Naive B cell (primary cell): ENCODE data around the gene GALNT10. TPM values are rescaled to one million over a fixed set of nuclear protein-coding genes. Genes with fewer than 3 reads are reported as not detected.

ENCODE experiments used
- ATAC-seq, 2 donors: fragments of 150-1000 bp; cut with Tn5 transposase; 2 replicates each; pipeline ENCODE4 v1.10.0; 2021; ENCODE audit warnings: low read depth in 2 of 2, mild to moderate bottlenecking in 2 of 2, moderate library complexity in 2 of 2
- DNase-seq: peaks from one replicate; pipeline ENCODE4 v3.0.0; 2022
- H3K27ac Mint-ChIP-seq, 6 donors: one replicate each; pipeline ENCODE4 v1.8.0; 2020 to 2022; ENCODE audit warnings: mild to moderate bottlenecking in 6 of 6, mixed read lengths in 6 of 6, moderate library complexity in 5 of 6, inconsistent platforms in 2 of 6
- H3K27me3 Mint-ChIP-seq, 3 donors: one replicate each; pipeline ENCODE4 v1.8.0; 2021 to 2022; ENCODE audit warnings: mixed read lengths in 3 of 3, mild to moderate bottlenecking in 1 of 3
- H3K36me3 Mint-ChIP-seq, 2 donors: one replicate each; pipeline ENCODE4 v1.8.0; 2020 to 2022; ENCODE audit warnings: mixed read lengths in 2 of 2, inconsistent platforms in 1 of 2, mild to moderate bottlenecking in 1 of 2
- H3K4me1 Mint-ChIP-seq, 3 donors: one replicate each; pipeline ENCODE4 v1.8.0; 2020 to 2022; ENCODE audit warnings: mixed read lengths in 3 of 3, inconsistent platforms in 1 of 3, mild to moderate bottlenecking in 1 of 3, moderate library complexity in 1 of 3
- H3K4me3 Mint-ChIP-seq, 8 donors: one replicate each; pipeline ENCODE4 v1.8.0; 2020 to 2022; ENCODE audit warnings: mild to moderate bottlenecking in 8 of 8, mixed read lengths in 8 of 8, moderate library complexity in 8 of 8, inconsistent platforms in 2 of 8
- H3K9me3 Mint-ChIP-seq, 7 donors: one replicate each; pipeline ENCODE4 v1.8.0; 2020 to 2022; ENCODE audit warnings: mixed read lengths in 7 of 7, mild to moderate bottlenecking in 5 of 7, inconsistent platforms in 2 of 7, moderate library complexity in 1 of 7
- polyA plus RNA-seq, 6 donors: library from polyadenylated mRNA; unstranded; fragments of 300-500 nt; fragmentation: Illumina TruSeq; gene quantifications; one replicate each; pipeline ENCODE4 v1.2.3, GENCODE V29; 2021; ENCODE audit warnings: low read depth in 6 of 6

The GALNT10 gene
- polyA plus RNA-seq, 6 donors from 2014 or later = 13.6 to 29.3 (median 19.7) TPM

DNA sequence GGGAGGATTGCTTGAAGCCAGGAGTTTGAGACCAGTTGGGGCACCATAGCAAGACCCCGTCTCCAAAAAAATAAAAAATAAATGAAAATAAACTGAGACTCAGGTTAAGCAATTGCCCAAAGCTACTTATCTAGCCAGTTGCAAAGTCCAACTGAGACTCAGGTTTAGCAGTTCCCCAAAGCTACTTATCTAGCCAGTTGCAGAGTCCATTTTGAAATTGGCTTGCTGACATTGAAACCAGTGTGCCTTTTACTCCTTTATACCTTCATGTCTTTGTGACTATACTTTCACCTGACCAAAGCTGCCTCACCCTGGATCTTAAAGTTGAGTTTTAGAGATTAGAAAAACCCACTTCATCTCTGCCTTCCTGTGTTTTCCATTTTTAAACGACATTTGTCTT lies 66.5 kb downstream of the GALNT10 start:
- H3K36me3 Mint-ChIP-seq = peaks cover 8 to 11% of the 10 kb centered on the region in 2 donors
- ATAC-seq (no peak), DNase-seq (no peak)
- H3K4me3 Mint-ChIP-seq = peak overlapping the region in 1 of 8 donors; percentile 28
- peaks cover 0 to 8% (median 0%) of the 10 kb centered on the region in 7 donors for H3K9me3 Mint-ChIP-seq
- H3K27ac Mint-ChIP-seq = peak overlapping the region in 2 of 6 donors; percentile 12 to 20
- H3K4me1 Mint-ChIP-seq = peaks cover 18 to 28% (median 22%) of the 10 kb centered on the region in 3 donors
- H3K27me3 Mint-ChIP-seq = no peaks in the 10 kb centered on the region

DNA sequence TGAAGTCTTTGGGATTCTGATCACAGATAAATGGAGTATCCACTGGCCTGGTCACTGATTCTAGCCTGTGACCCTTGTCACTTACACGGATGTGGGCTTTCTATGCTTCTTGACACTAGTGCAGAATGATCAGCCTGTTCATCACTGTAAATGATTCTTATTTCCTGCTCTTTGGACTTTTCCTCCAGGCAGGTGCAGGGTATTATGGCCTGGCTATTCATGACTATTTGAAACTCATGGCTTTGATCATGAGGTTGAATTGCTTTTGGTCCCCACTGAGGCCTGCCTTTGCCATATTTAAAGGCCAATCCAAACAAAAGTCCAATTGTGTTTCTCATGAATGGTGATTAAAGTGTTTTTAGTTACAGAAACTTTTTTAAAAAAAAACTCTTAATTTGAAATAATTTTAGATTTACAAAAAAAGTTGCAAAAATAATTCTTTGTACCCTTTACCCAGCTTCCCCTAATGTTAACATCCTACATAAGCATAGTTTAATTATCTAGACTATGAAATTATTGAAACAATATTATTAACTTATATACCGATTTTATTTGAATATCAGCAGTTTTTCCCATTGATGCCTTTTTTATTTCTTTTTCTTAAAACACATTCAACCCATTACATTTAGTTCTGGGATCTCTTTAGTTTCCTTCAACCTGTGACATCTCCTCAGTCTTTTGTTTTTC lies 68.1 kb downstream of the GALNT10 start:
- Mint-ChIP-seq H3K9me3 (no peaks in the 10 kb centered on the region), H3K4me3 (no peak overlapping the region), H3K4me1 (peaks cover 14 to 31% (median 23%) of the 10 kb centered on the region in 3 donors), H3K36me3 (peaks cover 0 to 24% of the 10 kb centered on the region in 2 donors), H3K27ac (peak overlapping the region in 1 of 6 donors; percentile 69), H3K27me3 (no peaks in the 10 kb centered on the region)
- ATAC-seq (no peak), DNase-seq (no peak)

DNA sequence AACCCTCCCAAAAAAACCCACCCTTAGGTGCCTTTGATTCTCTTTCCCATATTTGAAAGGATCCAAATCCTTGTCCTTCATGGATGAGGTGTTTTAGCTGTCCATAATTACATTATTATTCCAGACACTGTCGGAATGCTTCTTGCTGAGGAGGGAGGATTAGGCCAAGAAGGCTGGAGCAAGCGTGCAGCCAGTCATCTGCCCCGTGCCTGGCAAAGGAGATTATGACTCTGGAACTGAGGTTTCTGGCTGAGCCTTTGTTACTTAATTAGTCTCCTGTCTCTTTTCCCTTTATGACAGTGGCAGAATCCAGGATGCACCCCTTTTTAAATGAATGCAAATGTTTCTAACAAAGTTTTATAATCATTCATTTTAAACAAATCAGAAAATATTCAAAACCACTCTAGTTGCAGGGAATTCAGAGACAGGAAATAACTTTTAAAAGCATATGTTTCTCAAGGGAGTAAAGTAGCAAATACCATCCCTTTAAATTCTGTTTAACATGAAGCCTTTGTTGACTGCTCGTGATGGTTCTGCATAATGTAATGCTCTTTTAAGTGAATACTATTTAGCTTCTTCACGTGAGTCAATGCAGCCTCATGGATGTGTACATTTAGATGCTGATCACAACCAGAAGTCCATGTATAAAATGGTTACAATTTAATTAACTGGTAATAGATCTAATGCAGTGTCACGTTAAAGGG lies 69.8 kb downstream of the GALNT10 start:
- Mint-ChIP-seq H3K9me3 (no peaks in the 10 kb centered on the region), H3K27me3 (no peaks in the 10 kb centered on the region), H3K4me3 (no peak overlapping the region), H3K36me3 (peaks cover 0 to 19% of the 10 kb centered on the region in 2 donors), H3K27ac (no peak overlapping the region), H3K4me1 (peaks cover 11 to 26% (median 18%) of the 10 kb centered on the region in 3 donors)
- no peak for ATAC-seq
- no peak for DNase-seq

DNA sequence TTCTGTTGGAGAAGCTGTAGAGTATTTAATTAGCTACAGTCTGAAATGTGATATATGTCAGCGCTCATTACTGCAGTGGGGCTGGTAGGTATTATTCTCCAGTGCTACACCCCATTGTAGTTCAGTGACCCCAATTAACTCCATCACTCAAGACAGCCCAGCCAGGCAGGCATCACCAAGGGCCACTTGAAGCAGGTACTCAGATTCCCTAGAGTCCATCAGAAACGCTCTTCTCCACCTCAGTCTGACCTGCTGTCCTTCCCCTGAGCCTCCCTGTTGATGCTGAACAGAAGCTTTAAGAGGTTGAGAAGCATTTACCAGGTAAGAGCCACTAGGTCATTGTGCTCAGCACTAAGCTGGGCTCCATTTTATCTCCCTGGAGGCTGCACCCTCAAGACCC lies 71.8 kb downstream of the GALNT10 start:
- H3K4me3 Mint-ChIP-seq = peak overlapping the region in 1 of 8 donors; percentile 53
- no peaks in the 10 kb centered on the region for H3K9me3 Mint-ChIP-seq
- H3K27me3 Mint-ChIP-seq = no peaks in the 10 kb centered on the region
- DNase-seq (no peak), ATAC-seq (no peak)
- peaks cover 7 to 14% (median 14%) of the 10 kb centered on the region in 3 donors for H3K4me1 Mint-ChIP-seq
- H3K27ac Mint-ChIP-seq = no peak overlapping the region
- peaks cover 0 to 19% of the 10 kb centered on the region in 2 donors for H3K36me3 Mint-ChIP-seq

DNA sequence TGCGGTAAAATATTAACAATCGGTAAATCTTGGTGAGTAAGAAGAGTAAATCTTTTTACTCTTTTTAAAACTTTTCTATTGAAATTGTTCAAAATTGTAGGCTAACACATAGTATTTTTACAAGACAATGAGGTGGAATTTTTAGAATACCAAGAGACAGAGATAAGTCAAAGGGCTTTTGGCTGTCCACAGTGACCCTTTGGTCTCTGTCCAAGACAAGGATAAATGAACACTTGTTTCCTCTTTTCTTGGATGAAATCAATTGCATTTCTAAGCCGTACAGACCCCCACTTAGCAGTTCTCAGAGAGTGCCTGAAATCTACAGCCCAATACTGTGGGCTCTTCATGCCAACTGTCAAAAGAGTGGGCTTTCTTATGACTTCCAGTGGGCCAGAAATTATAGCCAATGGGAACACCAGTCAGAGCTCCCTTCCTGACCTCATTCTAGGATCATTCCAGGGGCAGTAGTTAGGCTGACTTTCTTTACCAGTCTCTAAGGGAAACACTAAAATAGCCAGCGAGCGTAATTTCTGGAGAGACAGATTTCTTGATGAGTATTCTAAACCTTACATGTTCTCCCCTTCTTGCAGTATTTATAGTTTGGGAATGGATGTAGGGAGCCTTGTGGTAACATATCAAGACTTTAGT lies 74.1 kb downstream of the GALNT10 start:
- H3K9me3 Mint-ChIP-seq = no peaks in the 10 kb centered on the region
- peak overlapping the region in 1 of 6 donors; percentile 44 for H3K27ac Mint-ChIP-seq
- no peak for DNase-seq
- peaks cover 0 to 19% of the 10 kb centered on the region in 2 donors for H3K36me3 Mint-ChIP-seq
- H3K4me3 Mint-ChIP-seq = no peak overlapping the region
- ATAC-seq = no peak
- no peaks in the 10 kb centered on the region for H3K27me3 Mint-ChIP-seq
- H3K4me1 Mint-ChIP-seq = peaks cover 4 to 16% (median 6%) of the 10 kb centered on the region in 3 donors

DNA sequence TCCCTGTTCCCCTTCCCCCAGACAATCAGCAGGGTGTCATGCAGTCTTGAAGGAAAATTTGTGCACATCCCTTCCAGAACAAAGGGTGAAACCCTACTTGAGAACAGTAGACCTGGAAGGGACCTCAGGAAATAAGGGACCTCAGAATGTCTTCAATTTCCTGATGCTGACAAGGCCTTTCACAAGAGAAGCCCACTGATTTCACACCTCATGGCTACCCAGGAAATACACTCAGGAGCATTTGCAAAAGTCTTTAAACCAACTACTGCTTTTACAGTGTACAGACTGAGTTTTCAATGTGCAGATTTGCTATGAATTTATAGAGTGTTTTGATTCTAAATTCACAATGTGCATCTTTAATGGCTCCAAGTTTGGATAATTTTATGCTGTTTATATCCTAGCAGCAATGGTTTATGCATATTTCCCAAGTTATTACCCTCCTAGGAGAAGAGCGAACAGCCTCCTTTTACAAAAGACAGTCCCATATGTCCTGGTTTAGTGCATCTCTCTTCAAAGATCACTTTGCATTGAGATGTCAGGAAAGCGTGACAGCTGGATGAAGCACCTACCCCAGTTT lies 74.8 kb downstream of the GALNT10 start:
- Mint-ChIP-seq H3K36me3 (peaks cover 0 to 19% of the 10 kb centered on the region in 2 donors), H3K27ac (peak overlapping the region in 2 of 6 donors; percentile 44 to 81), H3K4me3 (no peak overlapping the region), H3K27me3 (no peaks in the 10 kb centered on the region), H3K4me1 (peaks cover 3 to 12% (median 4%) of the 10 kb centered on the region in 3 donors), H3K9me3 (no peaks in the 10 kb centered on the region)
- DNase-seq (no peak), ATAC-seq (no peak)

DNA sequence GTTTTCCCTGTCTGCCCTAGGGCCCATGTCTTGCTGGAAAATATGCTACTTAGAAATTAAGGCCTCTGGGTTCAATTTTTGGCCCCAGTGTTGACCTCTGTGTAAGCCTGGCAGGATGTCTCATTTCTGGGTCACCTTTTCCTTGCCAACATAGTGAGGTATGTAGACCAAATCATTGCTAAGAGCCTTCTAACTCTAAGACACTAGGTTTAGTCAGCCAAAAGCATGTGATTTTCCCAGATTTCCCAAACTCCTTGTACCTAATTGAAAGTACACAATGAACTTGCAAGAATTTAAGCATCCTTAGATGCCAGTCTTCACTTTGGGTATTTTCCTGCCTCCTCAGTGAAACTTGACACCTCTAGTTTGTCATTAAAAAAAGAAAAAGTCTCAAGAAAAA lies 77.0 kb downstream of the GALNT10 start:
- no peaks in the 10 kb centered on the region for H3K27me3 Mint-ChIP-seq
- no peaks in the 10 kb centered on the region for H3K9me3 Mint-ChIP-seq
- peaks cover 12 to 22% (median 15%) of the 10 kb centered on the region in 3 donors for H3K4me1 Mint-ChIP-seq
- DNase-seq (no peak), ATAC-seq (no peak)
- no peak overlapping the region for H3K27ac Mint-ChIP-seq
- no peak overlapping the region for H3K4me3 Mint-ChIP-seq
- H3K36me3 Mint-ChIP-seq = peaks cover 0 to 10% of the 10 kb centered on the region in 2 donors

DNA sequence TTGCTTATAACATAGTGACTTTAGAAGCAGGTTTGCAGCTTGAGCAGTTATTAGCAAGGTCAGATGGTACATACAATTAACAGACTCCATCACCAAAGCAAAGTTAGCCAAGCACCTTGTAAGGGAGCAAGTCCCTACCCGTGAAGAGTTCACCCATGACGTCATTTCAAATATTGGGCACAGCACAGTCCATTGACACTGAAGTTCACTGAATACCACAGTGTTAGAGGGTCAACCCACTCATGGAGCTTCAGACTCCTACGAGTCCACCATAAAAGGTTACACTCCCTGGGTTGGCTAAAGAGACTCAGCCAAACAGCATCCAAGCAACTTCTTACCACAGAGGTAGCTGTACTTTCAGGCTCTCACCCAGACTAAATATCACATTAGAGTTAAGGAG lies 77.5 kb downstream of the GALNT10 start:
- Mint-ChIP-seq H3K36me3 (peaks cover 0 to 4% of the 10 kb centered on the region in 2 donors), H3K4me3 (no peak overlapping the region), H3K27me3 (no peaks in the 10 kb centered on the region), H3K27ac (no peak overlapping the region), H3K9me3 (no peaks in the 10 kb centered on the region), H3K4me1 (peaks cover 17 to 24% (median 21%) of the 10 kb centered on the region in 3 donors)
- ATAC-seq (no peak), DNase-seq (no peak)

DNA sequence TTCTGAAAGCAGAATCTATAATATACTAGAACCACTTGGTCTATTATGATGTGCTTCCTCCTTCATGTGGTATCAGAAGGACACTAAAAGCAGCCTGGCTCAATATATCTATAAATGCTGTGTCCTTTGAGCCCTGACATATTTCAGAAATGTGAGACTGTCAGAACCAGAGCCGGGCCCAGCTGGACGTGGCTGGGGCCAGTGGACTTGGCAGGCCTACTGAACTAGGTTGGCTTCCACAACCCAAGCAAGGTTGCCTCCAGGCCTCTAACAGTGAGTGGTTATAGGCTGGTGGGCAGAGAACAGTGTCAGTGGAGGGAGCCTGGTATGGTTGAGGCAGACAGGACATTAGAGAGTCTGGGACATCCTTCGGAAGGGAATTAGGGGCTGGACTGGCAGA lies 78.9 kb downstream of the GALNT10 start:
- H3K27ac Mint-ChIP-seq = peak overlapping the region in 3 of 6 donors; percentile 28 to 76 (median 71)
- peaks cover 29 to 37% (median 34%) of the 10 kb centered on the region in 3 donors for H3K4me1 Mint-ChIP-seq
- ATAC-seq = no peak

DNA sequence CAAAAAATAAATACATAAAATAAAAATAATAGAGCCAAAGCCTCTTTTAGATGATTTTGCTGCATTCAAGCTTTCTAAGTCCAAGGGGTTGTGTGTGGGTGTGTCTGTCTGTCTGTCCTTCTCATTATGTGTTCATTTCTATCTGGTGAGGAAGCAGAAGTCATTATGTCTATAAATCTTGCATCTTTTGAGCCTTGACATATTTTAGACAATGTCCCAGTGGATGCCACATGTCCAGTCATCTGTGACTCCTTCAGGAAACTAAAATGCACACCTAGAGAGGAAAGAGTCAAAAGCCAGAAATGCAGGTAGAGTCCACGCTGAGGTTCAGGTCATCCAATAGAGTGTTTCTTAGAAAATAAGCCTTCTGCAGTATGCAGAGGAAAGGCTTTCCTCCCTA lies 80.9 kb downstream of the GALNT10 start:
- Mint-ChIP-seq H3K4me1 (peaks cover 37 to 45% (median 42%) of the 10 kb centered on the region in 3 donors), H3K9me3 (no peaks in the 10 kb centered on the region)
- ATAC-seq = no peak

More for the DNA sequence above, 78.9 kb downstream of the GALNT10 start:
- Mint-ChIP-seq H3K36me3 (no peaks in the 10 kb centered on the region), H3K4me3 (no peak overlapping the region), H3K27me3 (no peaks in the 10 kb centered on the region), H3K9me3 (no peaks in the 10 kb centered on the region)
- no peak for DNase-seq

DNA sequence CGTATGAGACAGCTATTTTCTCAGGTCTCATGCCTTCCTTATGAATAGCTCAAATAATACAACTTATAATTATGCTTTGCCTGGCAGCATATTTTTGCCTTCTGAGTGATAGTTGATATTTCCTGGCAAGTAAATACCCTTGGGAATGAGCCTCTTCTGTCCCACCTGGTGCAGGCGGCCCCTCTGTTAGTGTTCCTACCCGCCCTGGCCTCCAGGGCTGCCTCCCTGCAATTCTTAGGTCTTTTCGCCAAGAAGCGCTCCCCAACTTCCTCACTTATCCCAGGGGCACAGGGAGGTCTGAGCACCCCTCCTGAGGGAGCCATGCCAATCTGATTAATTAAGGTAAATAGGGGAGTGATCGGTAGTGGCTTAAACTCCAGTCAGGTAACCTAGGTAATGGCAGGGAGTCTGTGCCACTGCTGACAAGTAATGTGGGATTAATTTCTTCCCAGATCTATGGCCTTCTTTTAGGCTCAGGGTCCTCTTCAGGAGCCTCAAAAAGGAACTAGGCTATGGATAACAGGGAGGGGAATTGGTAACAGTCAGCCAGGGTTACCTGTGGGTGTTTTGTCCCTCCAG lies 81.5 kb downstream of the GALNT10 start:
- H3K9me3 Mint-ChIP-seq = no peaks in the 10 kb centered on the region
- H3K4me3 Mint-ChIP-seq = no peak overlapping the region
- H3K27ac Mint-ChIP-seq = peak overlapping the region; percentile 1 to 65 (median 26)
- H3K27me3 Mint-ChIP-seq = no peaks in the 10 kb centered on the region
- peaks cover 0 to 5% of the 10 kb centered on the region in 2 donors for H3K36me3 Mint-ChIP-seq
- H3K4me1 Mint-ChIP-seq = peaks cover 40 to 45% (median 42%) of the 10 kb centered on the region in 3 donors
- no peak for ATAC-seq
- DNase-seq = no peak

More for the DNA sequence above, 80.9 kb downstream of the GALNT10 start:
- H3K4me3 Mint-ChIP-seq = no peak overlapping the region
- no peaks in the 10 kb centered on the region for H3K27me3 Mint-ChIP-seq
- peak overlapping the region in 1 of 6 donors; percentile 65 for H3K27ac Mint-ChIP-seq
- DNase-seq = no peak
- H3K36me3 Mint-ChIP-seq = peaks cover 0 to 3% of the 10 kb centered on the region in 2 donors

DNA sequence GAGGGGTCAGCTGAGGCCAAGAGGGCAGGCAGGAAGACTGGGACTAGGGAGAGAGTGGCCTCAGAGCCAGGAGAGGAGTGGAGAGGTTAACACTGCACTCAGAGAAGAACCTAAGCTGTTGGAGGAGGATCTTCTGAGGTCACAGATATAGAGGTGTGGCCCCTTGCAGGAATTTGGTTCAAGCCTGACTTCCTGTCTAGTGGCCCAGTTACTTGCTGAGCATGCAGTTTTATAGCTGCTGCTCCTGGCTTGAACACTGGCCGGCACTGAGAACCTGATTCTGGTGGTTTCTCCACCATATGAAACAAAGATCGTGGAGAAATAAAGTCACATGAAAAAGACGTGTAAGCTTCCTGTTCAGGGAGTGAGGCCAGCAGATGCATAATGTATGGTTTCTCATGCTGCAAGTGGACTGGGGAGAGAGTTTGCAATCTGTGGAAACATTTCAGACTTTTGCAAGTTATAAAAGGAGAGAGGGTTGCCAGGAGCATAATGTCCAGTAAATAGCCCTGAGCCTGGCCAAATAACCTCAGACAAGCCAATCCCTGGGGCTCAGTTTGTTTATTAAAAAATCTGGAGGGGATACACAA lies 82.6 kb downstream of the GALNT10 start:
- peak overlapping the region in 7 of 8 donors; percentile 34 to 81 (median 53) for H3K4me3 Mint-ChIP-seq
- ATAC-seq = peak; percentile 56 to 57
- no peaks in the 10 kb centered on the region for H3K27me3 Mint-ChIP-seq
- H3K36me3 Mint-ChIP-seq = peaks cover 0 to 5% of the 10 kb centered on the region in 2 donors
- no peak for DNase-seq
- H3K9me3 Mint-ChIP-seq = no peaks in the 10 kb centered on the region
- peak overlapping the region; percentile 21 to 91 (median 66) for H3K27ac Mint-ChIP-seq
- H3K4me1 Mint-ChIP-seq = peaks cover 40 to 45% (median 42%) of the 10 kb centered on the region in 3 donors
